Measurements from ENCODE around the gene ILF2.

The ILF2 gene

DNA sequence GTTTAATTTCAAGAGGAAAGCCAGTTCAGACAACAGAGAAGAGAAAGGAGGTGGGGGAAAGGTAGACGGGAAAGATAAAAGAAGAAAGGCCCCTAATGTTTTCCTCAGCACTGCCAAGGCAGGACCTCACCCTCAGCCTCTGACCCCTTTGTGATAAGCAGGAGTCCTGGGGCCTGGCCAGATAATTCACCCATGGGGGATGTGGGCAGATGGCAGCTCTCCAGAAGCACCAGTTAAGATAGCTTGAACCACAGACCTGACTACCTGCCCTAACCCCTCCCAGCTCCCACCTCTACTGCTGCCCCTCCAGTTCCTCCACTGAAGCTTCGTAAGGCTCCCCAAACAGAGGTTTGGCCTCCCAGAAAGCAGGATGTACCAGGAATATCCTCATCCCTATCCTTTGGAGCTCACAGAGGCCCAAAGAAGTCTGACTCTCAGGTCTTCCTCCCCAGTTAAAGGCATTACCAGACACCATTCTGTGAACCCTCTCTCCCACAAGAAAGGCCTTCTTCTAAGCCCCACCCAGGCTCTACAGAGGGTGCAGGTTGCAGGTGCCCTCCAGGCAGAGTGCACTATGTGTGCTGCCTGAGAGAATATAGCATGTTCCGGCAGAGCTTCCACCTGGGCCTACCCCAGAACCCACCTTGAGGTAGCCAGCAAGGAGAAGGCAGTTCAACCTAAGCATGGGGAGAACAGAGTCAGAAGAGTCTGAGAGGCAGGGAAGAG lies 21.5 kb downstream of the ILF2 start:
- TF ChIP-seq CTCF (IDR thresholded peaks at IDR 0.05; ENCODE audit: low read depth, low read length, missing control alignments), result no peak
- DNase-seq (ENCODE audit: extremely low read depth, low read depth), result no peak
- no peak overlapping the region for H3K4me3 ChIP-seq (replicated peaks; ENCODE audit: low read depth, low read length)

- H3K4me3 ChIP-seq (replicated peaks; ENCODE audit: low read depth, low read length), result no peak overlapping the region
- TF ChIP-seq CTCF (IDR thresholded peaks at IDR 0.05; ENCODE audit: low read depth, low read length, missing control alignments), result no peak
- no peak for DNase-seq (ENCODE audit: extremely low read depth, low read depth)
Measured at GRCh38 chr1:153648000-153648643, 22.7 kb downstream of the ILF2 start.

DNA sequence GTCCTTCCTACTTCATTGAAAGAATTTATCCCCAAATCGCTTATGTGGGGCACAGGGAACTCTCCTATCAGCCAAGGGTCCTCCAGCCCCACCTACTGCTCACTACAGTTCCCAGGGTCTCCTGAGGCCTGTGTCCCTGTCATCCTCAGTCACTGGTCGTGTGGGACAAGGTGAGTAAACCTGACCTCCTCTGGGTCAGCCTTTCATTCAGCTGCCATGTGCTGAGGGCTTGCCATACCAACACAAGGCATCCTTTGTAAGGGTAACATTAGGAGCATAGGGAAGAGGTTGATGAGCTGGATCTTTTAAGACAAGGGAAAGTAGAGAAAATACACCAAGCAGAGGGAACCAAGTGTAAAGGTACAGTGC lies 23.5 kb downstream of the ILF2 start:
- no peak for TF ChIP-seq CTCF (IDR thresholded peaks at IDR 0.05; ENCODE audit: low read depth, low read length, missing control alignments)
- no peak for DNase-seq (ENCODE audit: extremely low read depth, low read depth)

DNA sequence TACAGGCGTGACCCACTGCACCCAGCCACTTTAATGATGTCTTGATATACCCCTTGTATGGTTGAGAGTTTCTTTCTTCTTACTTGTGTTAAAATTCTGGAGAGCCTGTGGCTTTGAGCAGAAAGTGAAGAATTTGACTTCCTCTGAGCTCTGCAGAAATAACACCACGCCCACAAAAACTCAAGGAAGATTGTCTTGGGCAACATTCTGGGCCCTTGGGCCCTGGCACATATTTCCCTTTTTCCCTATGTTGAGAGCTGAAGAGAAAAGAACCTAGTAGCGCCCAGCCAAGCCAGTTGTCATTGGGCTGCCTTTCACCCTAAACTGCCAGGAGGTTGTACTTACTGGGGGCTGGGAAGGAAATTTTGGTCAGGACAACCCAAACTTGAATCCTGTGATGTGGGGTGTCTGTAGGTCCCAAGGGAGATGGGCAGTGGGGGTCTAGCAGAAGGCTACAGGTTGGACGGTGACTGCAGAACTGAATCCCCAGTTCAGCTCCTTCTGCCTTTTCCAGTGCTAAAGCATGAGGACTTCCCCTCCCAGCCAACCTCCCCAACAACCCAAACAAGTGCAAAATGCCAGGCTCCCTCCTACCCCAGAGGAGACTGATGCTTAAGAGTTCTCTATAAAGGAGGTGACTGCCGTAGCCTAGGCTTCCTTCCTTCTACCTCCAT lies 24.0 kb downstream of the ILF2 start:
- no peak overlapping the region for H3K4me3 ChIP-seq (replicated peaks; ENCODE audit: low read depth, low read length)
- no peak for TF ChIP-seq CTCF (IDR thresholded peaks at IDR 0.05; ENCODE audit: low read depth, low read length, missing control alignments)
- no peak for DNase-seq (ENCODE audit: extremely low read depth, low read depth)

More for the DNA sequence above, 23.5 kb downstream of the ILF2 start:
- no peak overlapping the region for H3K4me3 ChIP-seq (replicated peaks; ENCODE audit: low read depth, low read length)

GRCh38 chr1:153643816-153644215 lies 27.0 kb downstream of the ILF2 start:
- no peak for TF ChIP-seq CTCF (IDR thresholded peaks at IDR 0.05; ENCODE audit: low read depth, low read length, missing control alignments)
- no peak overlapping the region for H3K4me3 ChIP-seq (replicated peaks; ENCODE audit: low read depth, low read length)
- DNase-seq (ENCODE audit: extremely low read depth, low read depth), result no peak

GRCh38 chr1:153643100-153643499 lies 27.7 kb downstream of the ILF2 start:
- no peak overlapping the region for H3K4me3 ChIP-seq (replicated peaks; ENCODE audit: low read depth, low read length)
- DNase-seq (ENCODE audit: extremely low read depth, low read depth), result no peak
- TF ChIP-seq CTCF (IDR thresholded peaks at IDR 0.05; ENCODE audit: low read depth, low read length, missing control alignments), result no peak

All from HFF-Myc (cell line).